Renal cortex interstitium (tissue), 15 donors: Measurements from ENCODE around the gene ABITRAM. TPM values are rescaled to one million over a fixed set of nuclear protein-coding genes. Genes with fewer than 3 reads are reported as not detected.
"Not testable (repeated sequence)": the region's sequence is repeated elsewhere in the genome, so short reads cannot be mapped to it uniquely, and the experiment has no call there.

Source experiments
- DNase-seq, 11 donors: peaks; one replicate each; pipeline ENCODE4 v3.0.0-alpha.2; 2013; ENCODE audit warnings: low read depth in 9 of 11, low spot score in 4 of 11; ENCODE audit errors: extremely low read depth in 1 of 11
- long read RNA-seq, 16 experiments: transcript quantifications; one replicate each; lab custom pipeline, GENCODE V29; 2026
- polyA plus RNA-seq, 3 donors: library from polyadenylated mRNA; unstranded; fragments of 120-200 nt; gene quantifications; one replicate each; pipeline ENCODE4 v1.2.1, GENCODE V29; 2013; ENCODE audit not compliant: insufficient read length in 3 of 3

Gene ABITRAM
- 10 to 100 TPM; 30.0 to 35.7 (median 35.5) TPM for polyA plus RNA-seq
- long read RNA-seq, donor 1, transcript FAM206A-201 (6 exons, 2,134 nt) = major isoform, 6 of 8 reads
- long read RNA-seq, donor 1, partial matches to known transcripts = 0 of 8 reads
- long read RNA-seq, donor 1, other reads (novel, unspliced or antisense) = 0 of 8 reads
- long read RNA-seq, donor 2, transcript FAM206A-201 (6 exons, 2,134 nt) = major isoform, 7 of 13 reads
- long read RNA-seq, donor 2, partial matches to known transcripts = 5 of 13 reads
- long read RNA-seq, donor 2, other reads (novel, unspliced or antisense) = 0 of 13 reads
- long read RNA-seq, donor 3, transcript FAM206A-201 (6 exons, 2,134 nt) = major isoform, 9 of 176 reads
- long read RNA-seq, donor 3, partial matches to known transcripts = 148 of 176 reads
- long read RNA-seq, donor 3, other reads (novel, unspliced or antisense) = 19 of 176 reads
- long read RNA-seq, donor 4, transcript FAM206A-201 (6 exons, 2,134 nt) = major isoform, 8 of 89 reads
- long read RNA-seq, donor 4, partial matches to known transcripts = 61 of 89 reads
- long read RNA-seq, donor 4, other reads (novel, unspliced or antisense) = 20 of 89 reads
- long read RNA-seq, donor 5 = 0 reads
- long read RNA-seq, donor 6, transcript FAM206A-201 (6 exons, 2,134 nt) = major isoform, 5 of 93 reads
- long read RNA-seq, donor 6, partial matches to known transcripts = 65 of 93 reads
- long read RNA-seq, donor 6, other reads (novel, unspliced or antisense) = 19 of 93 reads
- long read RNA-seq, donor 7, transcript FAM206A-201 (6 exons, 2,134 nt) = major isoform, 8 of 8 reads
- long read RNA-seq, donor 7, partial matches to known transcripts = 0 of 8 reads
- long read RNA-seq, donor 7, other reads (novel, unspliced or antisense) = 0 of 8 reads
- long read RNA-seq, donor 8, transcript FAM206A-201 (6 exons, 2,134 nt) = major isoform, 14 of 175 reads
- long read RNA-seq, donor 8, partial matches to known transcripts = 102 of 175 reads
- long read RNA-seq, donor 8, other reads (novel, unspliced or antisense) = 55 of 175 reads
- long read RNA-seq, donor 9, transcript FAM206A-201 (6 exons, 2,134 nt) = major isoform, 6 of 78 reads
- long read RNA-seq, donor 9, partial matches to known transcripts = 60 of 78 reads
- long read RNA-seq, donor 9, other reads (novel, unspliced or antisense) = 11 of 78 reads
- long read RNA-seq, donor 10, transcript FAM206A-201 (6 exons, 2,134 nt) = major isoform, 5 of 104 reads
- long read RNA-seq, donor 10, partial matches to known transcripts = 93 of 104 reads
- long read RNA-seq, donor 10, other reads (novel, unspliced or antisense) = 6 of 104 reads
- long read RNA-seq, donor 11, transcript FAM206A-201 (6 exons, 2,134 nt) = major isoform, 6 of 6 reads
- long read RNA-seq, donor 11, partial matches to known transcripts = 0 of 6 reads
- long read RNA-seq, donor 11, other reads (novel, unspliced or antisense) = 0 of 6 reads
- long read RNA-seq, donor 12, partial matches to known transcripts = 115 of 130 reads
- long read RNA-seq, donor 12, other reads (novel, unspliced or antisense) = 12 of 130 reads
- long read RNA-seq, donor 13 = 0 reads
- long read RNA-seq, donor 14, transcript FAM206A-201 (6 exons, 2,134 nt) = major isoform, 7 of 10 reads
- long read RNA-seq, donor 14, partial matches to known transcripts = 0 of 10 reads
- long read RNA-seq, donor 14, other reads (novel, unspliced or antisense) = 0 of 10 reads
- long read RNA-seq, donor 15, transcript FAM206A-201 (6 exons, 2,134 nt) = major isoform, 6 of 6 reads
- long read RNA-seq, donor 15, partial matches to known transcripts = 0 of 6 reads
- long read RNA-seq, donor 15, other reads (novel, unspliced or antisense) = 0 of 6 reads
- long read RNA-seq, donor 16, transcript FAM206A-201 (6 exons, 2,134 nt) = major isoform, 16 of 20 reads
- long read RNA-seq, donor 16, partial matches to known transcripts = 0 of 20 reads
- long read RNA-seq, donor 16, other reads (novel, unspliced or antisense) = 0 of 20 reads

- DNase-seq = peak in 10 of 11 donors; percentile 60 to 85 (median 80)
Measured at GRCh38 chr9:108934323-108934893, at the start of gene ABITRAM. TSS of gene ABITRAM (plus strand) at chr9:108934400. CDS start at chr9:108934487, 87 bp downstream.

DNA sequence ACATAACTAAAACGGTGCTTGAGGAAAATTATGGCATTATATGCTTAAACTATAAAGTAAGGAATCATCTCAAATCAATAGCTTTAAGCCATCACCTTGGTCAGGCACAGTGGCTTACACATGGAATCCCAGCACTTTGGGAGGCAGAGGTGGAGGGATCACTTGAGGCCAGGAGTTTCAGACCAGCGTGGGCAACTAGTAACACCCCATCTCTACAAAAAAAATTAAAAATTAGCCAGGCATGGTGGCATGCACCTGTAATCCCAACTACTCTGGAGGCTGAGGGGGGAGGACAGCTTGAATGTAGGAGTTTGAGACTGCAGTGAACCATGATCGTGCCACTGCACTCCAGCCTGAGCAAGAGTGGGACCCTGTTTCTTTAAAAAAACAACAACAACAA, 49.5 kb upstream of the ABITRAM start:
- no peak for DNase-seq

DNA sequence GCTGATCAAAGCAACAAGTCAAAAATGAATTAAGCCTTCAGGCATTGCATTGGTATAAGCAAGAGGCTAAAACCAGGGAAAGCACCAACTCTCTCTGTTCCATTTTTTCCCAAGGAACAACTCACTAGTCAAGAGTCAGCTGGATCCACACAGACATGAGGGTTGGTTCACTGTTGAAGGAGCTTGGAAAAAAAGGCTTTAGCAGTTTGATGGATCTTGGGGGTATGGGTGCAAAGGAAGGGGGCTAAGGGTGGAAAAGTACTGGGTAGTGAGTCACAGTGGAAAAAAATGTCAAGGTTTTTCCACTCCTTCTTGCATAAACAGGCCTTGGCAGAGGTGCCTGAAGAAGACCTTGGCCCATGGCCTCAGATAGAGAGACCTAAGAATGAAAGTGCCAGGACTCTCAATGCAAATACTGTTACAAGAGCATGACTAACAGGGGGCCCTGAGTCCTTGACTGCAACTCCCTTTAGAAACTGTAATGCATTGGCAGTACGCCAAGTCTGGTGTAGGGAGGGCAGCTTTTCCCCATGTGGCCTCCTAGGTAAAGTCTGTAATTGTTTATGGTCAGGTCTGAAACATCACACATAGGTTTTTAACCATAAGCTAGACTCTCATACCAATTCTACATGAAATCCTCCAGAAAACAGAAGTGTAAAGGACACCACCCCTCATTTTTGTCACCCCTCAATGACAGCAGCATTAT, 48.4 kb upstream of the ABITRAM start:
- peak in 8 of 11 donors; percentile 5 to 60 (median 9) for DNase-seq

DNA sequence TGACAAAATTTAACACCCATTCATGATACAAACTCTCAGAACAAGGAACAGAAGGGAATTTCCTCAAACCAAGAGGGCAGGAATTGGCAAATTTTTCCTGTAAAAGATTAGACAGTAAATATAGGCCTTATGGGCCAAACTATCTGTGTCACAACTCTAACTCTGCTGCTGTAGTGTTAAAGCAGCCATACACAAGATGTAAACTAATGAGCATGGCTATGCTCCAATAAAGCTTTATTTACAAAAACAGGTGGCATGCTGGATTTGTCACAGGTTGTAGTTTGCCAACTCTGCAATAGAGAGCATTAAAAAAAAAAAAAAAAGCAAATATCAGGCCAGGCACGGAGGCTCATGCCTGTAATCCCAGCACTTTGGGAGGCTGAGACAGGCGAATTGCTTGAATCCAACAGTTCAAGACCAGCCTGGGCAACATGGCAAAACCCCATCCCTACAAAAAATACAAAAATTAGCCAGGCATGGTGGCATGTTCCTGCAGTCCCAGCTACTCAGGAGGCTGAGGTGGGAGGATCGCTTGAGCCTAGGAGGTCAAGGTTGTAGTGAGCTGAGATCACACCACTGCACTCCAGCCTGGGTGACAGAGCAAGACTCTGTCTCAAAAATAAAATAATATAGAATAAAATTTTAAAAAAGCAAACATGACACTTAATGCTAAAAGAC, 47.5 kb upstream of the ABITRAM start:
- not testable (repeated sequence) for DNase-seq

DNA sequence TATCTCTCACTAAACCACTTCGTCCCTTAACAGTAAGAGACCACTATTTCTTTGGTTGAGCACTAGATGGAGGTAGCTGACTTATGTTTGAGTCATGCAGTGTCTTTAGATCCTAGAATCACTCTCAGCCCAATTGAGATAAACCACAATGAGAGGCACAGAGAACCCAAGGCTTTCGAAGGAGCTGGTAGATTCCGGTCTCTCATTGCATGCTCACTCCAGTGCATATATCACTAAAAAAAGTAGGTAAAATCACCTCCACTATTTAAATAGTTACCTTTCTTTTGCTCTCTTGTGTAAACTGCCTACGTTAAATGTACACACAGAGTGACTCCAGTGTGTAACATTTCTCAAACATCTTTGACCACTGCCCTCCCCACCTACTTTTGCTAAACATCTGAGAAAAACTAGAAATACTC, 44.5 kb upstream of the ABITRAM start:
- DNase-seq = peak in 1 of 11 donors; percentile 10

DNA sequence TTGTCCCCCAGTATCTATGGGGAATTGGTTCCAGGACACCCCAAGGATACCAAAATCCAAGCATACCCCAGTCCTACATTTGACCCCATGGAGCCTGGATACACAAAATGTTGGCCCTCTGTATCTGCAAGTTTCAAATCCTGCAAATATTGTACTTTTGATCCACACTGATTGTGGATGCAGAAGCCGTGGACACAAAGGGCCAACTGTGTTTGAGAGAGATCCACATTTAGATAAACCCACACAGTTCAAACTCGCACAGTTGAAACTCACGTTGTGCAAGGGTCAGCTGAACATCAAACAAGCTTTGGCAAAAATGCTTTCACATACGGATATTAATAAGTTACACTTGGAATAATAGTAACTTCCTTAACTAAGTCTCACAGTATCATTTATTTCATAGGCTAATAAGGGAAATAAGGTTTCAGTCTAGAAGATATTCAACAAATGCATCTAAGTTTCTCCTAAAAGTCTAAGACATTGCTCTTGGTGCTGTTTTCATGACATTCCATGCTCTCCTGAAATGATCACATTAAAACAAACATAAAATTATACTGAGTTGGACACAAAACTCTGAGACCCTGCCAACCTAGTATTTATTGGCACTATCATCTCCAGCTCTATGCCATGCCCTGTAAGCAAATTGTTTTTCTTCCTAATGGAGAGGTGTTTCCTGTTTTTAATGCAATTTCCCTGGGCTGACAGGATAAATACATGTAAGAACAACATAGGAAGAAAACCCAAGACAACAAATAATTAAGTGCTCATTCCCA, 39.8 kb upstream of the ABITRAM start:
- no peak for DNase-seq

- DNase-seq = no peak
Measured at GRCh38 chr9:108897324-108898096, 36.7 kb upstream of the ABITRAM start.

DNA sequence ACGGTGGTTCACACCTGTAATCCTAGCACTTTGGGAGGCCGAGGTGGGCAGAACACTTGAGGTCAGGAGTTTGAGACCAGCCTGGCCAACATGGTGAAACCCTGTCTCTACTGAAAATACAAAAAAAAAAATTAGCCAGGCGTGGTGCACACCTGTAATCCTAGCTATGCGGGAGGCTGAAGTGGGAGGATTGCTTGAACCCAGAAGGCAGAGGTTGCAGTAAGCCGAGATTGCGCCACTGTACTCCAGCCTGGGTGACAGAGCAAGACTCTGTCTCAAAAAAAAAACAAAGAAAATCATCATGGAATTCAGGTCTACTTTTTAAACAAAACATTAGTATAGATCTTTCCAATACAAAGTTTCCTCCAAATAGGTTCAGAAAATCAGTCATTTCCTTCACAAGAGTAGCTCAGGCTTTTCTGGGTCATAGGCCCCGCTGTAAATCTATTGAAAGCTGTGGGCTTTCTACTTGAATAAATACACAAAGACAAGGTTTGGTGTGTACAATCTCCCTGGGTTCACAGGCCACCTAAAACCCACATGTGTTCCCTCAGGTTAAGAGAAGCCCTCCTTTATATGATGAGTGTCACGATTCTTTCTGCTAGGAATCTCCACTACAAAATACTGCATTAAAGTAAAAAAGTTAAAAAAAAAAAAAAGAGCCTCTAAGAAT, 35.0 kb upstream of the ABITRAM start:
- not testable (repeated sequence) for DNase-seq

GRCh38 chr9:108900176-108900575, 34.0 kb upstream of the ABITRAM start:
- no peak for DNase-seq

- DNase-seq = no peak
Measured at GRCh38 chr9:108903420-108904103, 30.6 kb upstream of the ABITRAM start.

DNA sequence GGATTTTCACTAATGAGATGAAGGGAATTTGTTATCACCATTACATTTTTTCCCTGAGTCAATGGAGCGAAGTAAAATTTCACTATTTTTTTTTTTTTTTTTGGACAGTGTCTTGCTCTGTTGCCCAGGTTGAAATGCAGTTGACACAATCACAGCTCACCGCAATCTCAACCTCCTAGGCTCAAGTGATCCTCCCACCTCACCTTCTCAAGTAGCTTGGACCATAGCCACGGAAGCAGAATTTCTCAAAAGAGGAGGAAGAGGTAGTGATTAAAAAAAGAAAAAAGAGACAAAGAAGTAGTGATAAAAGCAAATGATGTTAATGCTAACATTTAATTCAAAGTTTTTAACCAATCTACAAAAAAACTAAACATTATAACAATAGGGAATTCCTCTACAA, 30.0 kb upstream of the ABITRAM start:
- DNase-seq = no peak

DNA sequence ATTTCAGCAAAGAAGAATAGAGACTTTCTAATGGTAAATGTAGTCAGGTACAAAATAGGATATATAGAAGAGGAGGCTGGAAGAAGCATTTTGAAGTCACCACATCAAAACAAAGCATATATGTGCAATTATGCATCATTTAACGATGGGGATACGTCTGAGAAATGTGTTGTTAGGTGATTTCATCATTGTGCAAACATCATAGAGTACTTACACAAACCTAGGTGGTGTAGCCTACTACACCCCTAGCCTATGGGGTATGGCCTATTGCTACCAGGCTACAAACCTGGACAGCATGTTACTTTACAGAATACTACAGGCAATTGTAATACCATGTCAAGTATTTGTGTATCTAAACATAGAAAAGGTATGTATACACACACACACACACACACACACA, 28.7 kb upstream of the ABITRAM start:
- no peak for DNase-seq

- no peak for DNase-seq
Measured at GRCh38 chr9:108910402-108910801, 23.8 kb upstream of the ABITRAM start.

DNA sequence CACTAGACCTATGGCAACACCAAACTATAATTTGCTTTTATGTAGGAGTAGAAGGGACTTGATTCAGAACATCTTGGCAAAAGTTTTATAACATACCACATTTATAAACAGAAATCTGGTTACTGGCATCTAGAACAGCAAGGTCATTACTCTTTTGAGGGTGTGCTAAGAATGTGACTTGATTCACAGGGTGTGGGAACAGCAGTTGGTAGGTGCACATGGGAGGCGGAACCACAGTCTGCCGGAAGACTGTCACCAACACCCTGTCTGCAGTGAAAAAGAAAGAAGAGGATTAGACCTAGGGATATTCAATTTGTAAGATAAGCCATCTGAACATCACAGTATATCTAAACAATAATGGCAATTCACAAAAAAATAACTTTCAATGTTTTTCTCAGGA, 23.3 kb upstream of the ABITRAM start:
- no peak for DNase-seq
